K562 (cell line): ENCODE measurements around the gene PDLIM5. TPM values are rescaled to one million over a fixed set of nuclear protein-coding genes. Genes with fewer than 3 reads are reported as not detected.

ENCODE experiments used
- ATAC-seq: fragments of 200-7000 bp; cut with Tn5 transposase; 3 replicates; pipeline ENCODE4 v1.9.1; 2020; ENCODE audit warnings: moderate library complexity
- BruUV-seq: library from RNA; stranded (reverse); fragments of 400-500 nt; replicated peaks from 2 replicates; lab custom pipeline; 2021; lab: Mats Ljungman, UMichigan
- CTCF ChIA-PET: fragments of 300-600 bp; formaldehyde crosslinking; extraction: SDS; loops from one replicate; lab custom pipeline; 2021; ENCODE audit warnings: low intra/inter-chr PET ratio; lab: Yijun Ruan, JAX
- POLR2A ChIA-PET: fragments of 300-600, 350-650 bp; sonication (Branson Sonifier 250); formaldehyde crosslinking; extraction: SDS; loops from one replicate; lab custom pipeline; 2021; ENCODE audit warnings: antibody characterized with exemption, inconsistent platforms; lab: Yijun Ruan, JAX
- DNase-seq, 4 experiments: peaks; one replicate each; pipeline versions ENCODE4 v3.0.0 to v3.0.0-alpha.2; 2011 to 2018; ENCODE audit warnings: low spot score in 3 of 4, mixed read lengths in 3 of 4; ENCODE audit errors: extremely low read depth in 1 of 4
- FAIRE-seq: peaks from 2 replicates; lab custom pipeline; 2011; peaks lifted over from hg19 to GRCh38; lab: Jason Lieb, UNC
- H2AFZ ChIP-seq: 2 replicates; pipeline ENCODE4 v1.6.0; 2011; ENCODE audit warnings: low read depth, low read length, control low read depth, inconsistent platforms
- H3K27ac ChIP-seq: fragments of 200-600 bp; 3 replicates; pipeline ENCODE4 v1.8.0; 2011; ENCODE audit warnings: low read depth, mild to moderate bottlenecking, control low read depth, inconsistent platforms, low read length, moderate library complexity, mixed read lengths; ENCODE audit errors: extremely low read depth
- H3K27me3 ChIP-seq, 2 experiments: fragments of 300-600 bp in 1 of 2; 2 replicates in 1 of 2; 3 replicates in 1 of 2; pipeline versions ENCODE4 v1.6.0 to v1.8.0; 2011; ENCODE audit warnings: inconsistent platforms in 2 of 2, low read length in 2 of 2, mild to moderate bottlenecking in 1 of 2, mixed read lengths in 1 of 2, moderate library complexity in 1 of 2; ENCODE audit not compliant: control insufficient read depth in 2 of 2, insufficient read depth in 2 of 2
- H3K36me3 ChIP-seq: fragments of 300-600 bp; 3 replicates; pipeline ENCODE4 v1.8.0; 2011; ENCODE audit warnings: mild to moderate bottlenecking, low read length, inconsistent platforms; ENCODE audit not compliant: control insufficient read depth, insufficient read depth
- H3K4me1 ChIP-seq, 2 experiments: fragments of 200-600 bp in 1 of 2; replicated peaks in 1 of 2; 2 replicates in 1 of 2; 3 replicates in 1 of 2; pipeline versions ENCODE4 v1.5.1 to v1.8.0; 2011; ENCODE audit warnings: inconsistent platforms in 2 of 2, low read length in 2 of 2, mild to moderate bottlenecking in 1 of 2, mixed read lengths in 1 of 2, moderate library complexity in 1 of 2; ENCODE audit not compliant: control insufficient read depth in 2 of 2, insufficient read depth in 2 of 2
- H3K4me2 ChIP-seq: 2 replicates; pipeline ENCODE4 v1.6.1; 2011; ENCODE audit warnings: low read length, control low read depth, inconsistent platforms, mixed read lengths; ENCODE audit not compliant: insufficient read depth
- H3K4me3 ChIP-seq: fragments of 200-600 bp; sonication (generic), shearing (Covaris generic); 2 replicates; pipeline ENCODE4 v1.5.1; 2016; ENCODE audit warnings: control low read depth, inconsistent platforms
- H3K79me2 ChIP-seq: fragments of 200-600 bp; 3 replicates; pipeline ENCODE4 v1.8.0; 2011; ENCODE audit warnings: low read length, inconsistent platforms; ENCODE audit not compliant: control insufficient read depth, insufficient read depth
- H3K9ac ChIP-seq, 2 experiments: 2 replicates each; pipeline versions ENCODE4 v1.6.0 to v1.6.1; 2011; ENCODE audit warnings: low read depth in 2 of 2, low read length in 2 of 2, control low read depth in 1 of 2, inconsistent platforms in 1 of 2, mild to moderate bottlenecking in 1 of 2, mixed read lengths in 1 of 2; ENCODE audit not compliant: insufficient read depth in 1 of 2
- H3K9me1 ChIP-seq: one replicate; pipeline ENCODE4 v1.6.0; 2011; ENCODE audit warnings: inconsistent platforms, mild to moderate bottlenecking, low read length, moderate library complexity; ENCODE audit not compliant: control insufficient read depth, insufficient read depth
- H3K9me3 ChIP-seq: replicated peaks from 2 replicates; pipeline ENCODE4 v1.5.1; 2011; ENCODE audit warnings: low read depth, low read length, inconsistent platforms; ENCODE audit not compliant: control insufficient read depth, insufficient read depth
- H4K20me1 ChIP-seq: replicated peaks from 2 replicates; pipeline ENCODE4 v1.6.1; 2011; ENCODE audit warnings: low read length, inconsistent platforms, mixed read lengths; ENCODE audit not compliant: control insufficient read depth, insufficient read depth
- CEBPB ChIP-seq: fragments of 450-650 bp; IDR thresholded peaks from 2 replicates; pipeline ENCODE4 v1.6.1; 2016; ENCODE audit warnings: missing genetic modification characterization, missing compliant biosample characterization
- DPF2 ChIP-seq: fragments of 450-650 bp; IDR thresholded peaks from 2 replicates; pipeline ENCODE4 v1.6.1; 2016
- MYNN ChIP-seq, 2 experiments: sonication (generic); formaldehyde crosslinking in 1 of 2; IDR thresholded peaks; 2 replicates each; pipeline versions ENCODE4 v1.5.0 to v1.6.1; 2016 to 2020; ENCODE audit warnings: antibody characterized with exemption in 1 of 2, missing genetic modification reagents in 1 of 2
- OTX1 ChIP-seq: fragments of 450-650 bp; formaldehyde crosslinking; IDR thresholded peaks from 2 replicates; pipeline ENCODE4 v1.4.0; 2022; ENCODE audit warnings: mild to moderate bottlenecking
- PHF8 ChIP-seq: fragments of 200-600 bp; sonication (generic); IDR thresholded peaks from 2 replicates; pipeline ENCODE4 v1.6.1; 2012; ENCODE audit warnings: mixed run types, mild to moderate bottlenecking, inconsistent platforms, low read length, moderate library complexity, borderline replicate concordance
- TEAD4 ChIP-seq, 2 experiments: sonication (generic) in 1 of 2; formaldehyde crosslinking in 1 of 2; IDR thresholded peaks; 2 replicates each; pipeline versions ENCODE4 v1.6.1 to v1.8.0; 2012 to 2022; ENCODE audit warnings: borderline replicate concordance in 1 of 2, inconsistent platforms in 1 of 2, low read length in 1 of 2, mild to moderate bottlenecking in 1 of 2, missing genetic modification reagents in 1 of 2
- ZBTB17 ChIP-seq: fragments of 450-650 bp; formaldehyde crosslinking; IDR thresholded peaks from 2 replicates; pipeline ENCODE4 v1.4.0; 2020; ENCODE audit warnings: mild to moderate bottlenecking
- ZNF551 ChIP-seq: fragments of 250-450 bp; sonication (Bioruptor Pico); IDR thresholded peaks from 2 replicates; pipeline ENCODE4 v1.5.0; 2021; ENCODE audit warnings: mild to moderate bottlenecking, moderate library complexity
- WGBS: fragments of 100-300 bp; shearing (Covaris generic); methylation state at CpG from one replicate; pipeline ENCODE4 v1.1.6; 2016; ENCODE audit warnings: low coverage, mixed read lengths; ENCODE audit not compliant: insufficient coverage; ENCODE audit errors: missing lambda C conversion rate; 5-methylcytosine and 5-hydroxymethylcytosine counted together
- in situ Hi-C: fragments of 300-500 bp; cut with MboI; formaldehyde crosslinking; loops from 4 replicates; pipeline ENCODE4 v1.15.0; 2018; ENCODE audit warnings: inconsistent platforms, mixed read lengths
- intact Hi-C: fragments of 100-400 bp; cut with micrococcal nuclease; formaldehyde crosslinking; loops from 2 replicates; pipeline ENCODE4 v1.14.2; 2022
- polyA plus RNA-seq, 8 experiments: library from polyadenylated mRNA; depleted of rRNA in 4 of 8; stranded (reverse) in 5 of 8; unstranded in 3 of 8; fragments of >200 nt; fragmentation: Nextera tagmentation in 2 of 8; fragmentation: Illumina TruSeq in 1 of 8; extraction: Ambion mirVana in 2 of 8; extraction: Trizol in 1 of 8; gene quantifications; 2 replicates each; pipeline versions ENCODE4 v1.2.1 to v1.2.3, GENCODE V29; 2011 to 2014; ENCODE audit warnings: inconsistent platforms in 1 of 8, missing spikeins in 1 of 8
- total RNA-seq, 7 experiments: library from RNA; depleted of rRNA in 6 of 7; stranded (reverse); fragments of >200 nt in 6 of 7; fragmentation: Illumina TruSeq in 2 of 7; extraction: Trizol in 2 of 7; gene quantifications; 2 replicates each; pipeline versions ENCODE4 v1.2.1 to v1.2.3, GENCODE V29; 2011 to 2021; ENCODE audit warnings: low replicate concordance in 1 of 7

The PDLIM5 gene
- total and polyA plus RNA-seq, 9 of the 15 experiments (the other 6 are each of a cell fraction or from before 2014, with no cell fraction given), result 36.9 to 127 (median 62.5) TPM

GRCh38 chr4:94668724-94669123, 217.0 kb downstream of the PDLIM5 start:
- H3K4me2 ChIP-seq, result no peak overlapping the region
- intact Hi-C loops (no loop called here), in situ Hi-C loops (no loop called here)
- H4K20me1 ChIP-seq, result no peaks in the 10 kb centered on the region
- no peaks in the 10 kb centered on the region for H3K4me1 ChIP-seq
- H3K9me1 ChIP-seq, result no peaks in the 10 kb centered on the region
- H3K9ac ChIP-seq, result no peak overlapping the region
- no peak overlapping the region for H3K4me3 ChIP-seq
- ChIA-PET POLR2A (no interaction called here), CTCF (interaction anchor here (0.6 kb wide), 1 partner anchor 92 kb away, joined by 4 read pairs; no protein-coding TSS in a partner anchor)
- no TSS peak for BruUV-seq
- no peak for ATAC-seq
- DNase-seq, result no peak
- H2AFZ ChIP-seq, result no peak overlapping the region
- H3K9me3 ChIP-seq, result no peaks in the 10 kb centered on the region
- TF ChIP-seq PHF8 (no peak), DPF2 (no peak), ZBTB17 (CRISPR knock-in tag) (no peak), CEBPB (tag) (no peak), TEAD4 (IDR thresholded peaks at IDR 0.05; ENCODE audit: low read length) (no peak), TEAD4 (CRISPR knock-in tag; IDR thresholded peaks at IDR 0.05; ENCODE audit: borderline replicate concordance) (no peak), MYNN (IDR thresholded peaks at IDR 0.05) (no peak), MYNN (CRISPR knock-in tag; IDR thresholded peaks at IDR 0.05) (no peak), OTX1 (CRISPR knock-in tag) (no peak), ZNF551 (CRISPR knock-in tag) (no peak)
- no peaks in the 10 kb centered on the region for H3K79me2 ChIP-seq
- H3K27ac ChIP-seq, result no peak overlapping the region
- H3K27me3 ChIP-seq, result no peaks in the 10 kb centered on the region
- H3K36me3 ChIP-seq, result peaks cover 2% of the 10 kb centered on the region; the same call in 1 of the 3 replicates
- 71% methylated on average over 7 of the region's 7 CpGs for WGBS
- no peak for FAIRE-seq
